ENCODE results near the gene PGR. TPM values are rescaled to one million over a fixed set of nuclear protein-coding genes. Genes with fewer than 3 reads are reported as not detected.
"Not testable (repeated sequence)": the region's sequence is repeated elsewhere in the genome, so short reads cannot be mapped to it uniquely, and the experiment has no call there.

The PGR gene
- total RNA-seq, 1 experiment from 2014 or later: not detected

DNA sequence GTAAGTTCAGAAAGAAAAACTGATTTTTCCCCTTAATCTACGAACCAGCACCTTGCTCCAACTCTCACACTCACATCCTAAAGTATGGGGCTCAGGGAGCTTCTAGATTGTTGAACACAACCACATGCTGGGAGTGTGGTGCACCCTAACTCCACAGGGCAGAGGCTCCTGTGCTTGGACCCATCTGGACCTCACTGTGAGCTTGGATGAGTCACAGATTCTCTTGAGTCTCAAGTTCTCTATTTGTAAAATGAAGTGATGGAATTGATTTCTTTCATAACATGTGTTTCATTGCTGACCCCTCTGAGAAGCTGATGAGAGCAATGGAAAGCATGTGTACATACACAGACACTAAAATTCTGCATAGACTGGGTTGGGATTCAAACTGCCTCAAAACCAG is 109.7 kb downstream of the PGR start:
- ChIA-PET POLR2A (ENCODE audit: unreplicated experiment) (no interaction called here), CTCF (no interaction called here)
- BruUV-seq (replicated peaks): no TSS peak
- no peaks in the 10 kb centered on the region for H3K4me1 ChIP-seq (replicated peaks; ENCODE audit: insufficient read depth)
- intact Hi-C loops (cut with micrococcal nuclease; ENCODE audit: unreplicated experiment): no loop called here
- DNase-seq: no peak
- no peak overlapping the region for H2AFZ ChIP-seq
- H3K27ac ChIP-seq: no peak overlapping the region
- no peaks in the 10 kb centered on the region for H3K27me3 ChIP-seq (ENCODE audit: insufficient read depth, low read depth)
- TF ChIP-seq, protein P1, sequence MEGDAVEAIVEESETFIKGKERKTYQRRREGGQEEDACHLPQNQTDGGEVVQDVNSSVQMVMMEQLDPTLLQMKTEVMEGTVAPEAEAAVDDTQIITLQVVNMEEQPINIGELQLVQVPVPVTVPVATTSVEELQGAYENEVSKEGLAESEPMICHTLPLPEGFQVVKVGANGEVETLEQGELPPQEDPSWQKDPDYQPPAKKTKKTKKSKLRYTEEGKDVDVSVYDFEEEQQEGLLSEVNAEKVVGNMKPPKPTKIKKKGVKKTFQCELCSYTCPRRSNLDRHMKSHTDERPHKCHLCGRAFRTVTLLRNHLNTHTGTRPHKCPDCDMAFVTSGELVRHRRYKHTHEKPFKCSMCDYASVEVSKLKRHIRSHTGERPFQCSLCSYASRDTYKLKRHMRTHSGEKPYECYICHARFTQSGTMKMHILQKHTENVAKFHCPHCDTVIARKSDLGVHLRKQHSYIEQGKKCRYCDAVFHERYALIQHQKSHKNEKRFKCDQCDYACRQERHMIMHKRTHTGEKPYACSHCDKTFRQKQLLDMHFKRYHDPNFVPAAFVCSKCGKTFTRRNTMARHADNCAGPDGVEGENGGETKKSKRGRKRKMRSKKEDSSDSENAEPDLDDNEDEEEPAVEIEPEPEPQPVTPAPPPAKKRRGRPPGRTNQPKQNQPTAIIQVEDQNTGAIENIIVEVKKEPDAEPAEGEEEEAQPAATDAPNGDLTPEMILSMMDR (conservative IDR thresholded peaks at IDR 0.05): no peak
- no peak for TF ChIP-seq EZH2 (IDR thresholded peaks at IDR 0.05; ENCODE audit: low read depth)
- H3K36me3 ChIP-seq (ENCODE audit: low read depth): no peaks in the 10 kb centered on the region
- H3K4me2 ChIP-seq: no peak overlapping the region
- H4K20me1 ChIP-seq (ENCODE audit: insufficient read depth): no peaks in the 10 kb centered on the region
- no peaks in the 10 kb centered on the region for H3K9me3 ChIP-seq (ENCODE audit: insufficient read depth, low read depth)
- H3K79me2 ChIP-seq (ENCODE audit: low read depth): no peaks in the 10 kb centered on the region
- no peak overlapping the region for H3K4me3 ChIP-seq
- no peaks in the 10 kb centered on the region for H3F3A ChIP-seq (ENCODE audit: insufficient read depth, low read depth)
- H3K9me2 ChIP-seq (ENCODE audit: insufficient read depth): 0 out of 2 replicates have a peak, but pooled peaks cover 6% of the 10 kb centered on the region

DNA sequence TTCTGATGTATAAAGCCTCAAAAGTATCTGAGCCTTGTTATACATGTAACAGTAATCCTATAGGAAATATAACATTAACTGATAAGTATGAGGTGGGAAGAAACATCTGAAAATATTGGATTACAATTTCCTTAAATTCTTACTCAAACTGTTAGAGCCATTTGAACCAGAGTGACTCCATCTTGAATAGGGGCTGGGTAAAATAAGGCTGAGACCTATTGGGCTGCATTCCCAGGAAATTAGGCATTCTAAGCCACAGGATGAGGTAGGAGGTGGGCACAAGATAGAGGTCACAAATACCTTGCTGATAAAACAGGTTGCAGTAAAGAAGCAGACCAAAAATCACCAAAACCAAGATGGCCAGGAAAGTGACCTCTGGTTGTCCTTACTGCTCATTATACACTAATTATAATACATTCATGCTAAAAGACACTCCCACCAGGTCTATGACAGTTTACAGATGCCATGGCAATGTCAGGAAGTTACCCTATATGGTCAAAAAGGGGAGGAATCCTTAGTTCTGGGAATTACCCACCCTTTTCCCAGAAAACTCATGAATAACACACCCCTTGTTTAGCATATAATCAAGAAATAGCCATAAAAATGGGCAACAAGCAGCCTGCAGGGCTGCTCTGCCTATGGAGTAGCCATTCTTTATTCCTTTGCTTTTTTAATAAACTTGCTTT is 114.9 kb downstream of the PGR start:
- Histone ChIP-seq H3F3A (ENCODE audit: insufficient read depth, low read depth) (no peaks in the 10 kb centered on the region), H3K9me2 (ENCODE audit: insufficient read depth) (0 out of 2 replicates have a peak, but pooled peaks cover 6% of the 10 kb centered on the region), H3K36me3 (ENCODE audit: low read depth) (no peaks in the 10 kb centered on the region), H4K20me1 (ENCODE audit: insufficient read depth) (no peaks in the 10 kb centered on the region), H3K27ac (no peak overlapping the region), H3K4me2 (no peak overlapping the region), H3K79me2 (ENCODE audit: low read depth) (no peaks in the 10 kb centered on the region), H3K27me3 (ENCODE audit: insufficient read depth, low read depth) (no peaks in the 10 kb centered on the region), H3K9me3 (ENCODE audit: insufficient read depth, low read depth) (no peaks in the 10 kb centered on the region), H2AFZ (no peak overlapping the region), H3K4me3 (no peak overlapping the region), H3K4me1 (replicated peaks; ENCODE audit: insufficient read depth) (no peaks in the 10 kb centered on the region)
- no peak for DNase-seq
- intact Hi-C loops (cut with micrococcal nuclease; ENCODE audit: unreplicated experiment): no loop called here
- no TSS peak for BruUV-seq (replicated peaks)
- ChIA-PET POLR2A (ENCODE audit: unreplicated experiment) (no interaction called here), CTCF (no interaction called here)
- no peak for TF ChIP-seq EZH2 (IDR thresholded peaks at IDR 0.05; ENCODE audit: low read depth)
- TF ChIP-seq, protein P1 (conservative IDR thresholded peaks at IDR 0.05): no peak

DNA sequence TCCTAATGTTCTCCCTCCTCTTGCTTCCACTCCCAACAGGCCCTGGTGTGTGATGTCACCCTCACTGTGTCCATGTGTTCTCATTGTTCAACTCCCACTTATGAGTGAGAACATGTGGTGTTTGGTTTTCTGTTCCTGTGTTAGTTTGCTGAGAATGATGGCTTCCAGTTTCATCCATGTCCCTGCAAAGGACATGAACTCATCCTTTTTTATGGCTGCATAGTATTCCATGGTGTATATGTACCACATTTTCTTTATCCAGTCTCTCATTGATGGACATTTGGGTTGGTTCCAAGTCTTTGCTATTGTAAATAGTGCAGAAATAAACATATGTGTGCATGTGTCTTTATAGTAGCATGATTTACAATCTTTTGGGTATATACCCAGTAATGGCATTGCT is 115.9 kb downstream of the PGR start:
- H3K4me1 ChIP-seq (replicated peaks; ENCODE audit: insufficient read depth); H3K79me2 ChIP-seq (ENCODE audit: low read depth); H3K4me3 ChIP-seq; H3K36me3 ChIP-seq (ENCODE audit: low read depth); DNase-seq; H4K20me1 ChIP-seq (ENCODE audit: insufficient read depth); H3K4me2 ChIP-seq; H3K9me2 ChIP-seq (ENCODE audit: insufficient read depth); H3K27ac ChIP-seq; intact Hi-C loops (cut with micrococcal nuclease; ENCODE audit: unreplicated experiment); CTCF ChIA-PET; H3K27me3 ChIP-seq (ENCODE audit: insufficient read depth, low read depth); H3F3A ChIP-seq (ENCODE audit: insufficient read depth, low read depth); H2AFZ ChIP-seq; POLR2A ChIA-PET (ENCODE audit: unreplicated experiment); H3K9me3 ChIP-seq (ENCODE audit: insufficient read depth, low read depth); BruUV-seq (replicated peaks): not testable (repeated sequence)

DNA sequence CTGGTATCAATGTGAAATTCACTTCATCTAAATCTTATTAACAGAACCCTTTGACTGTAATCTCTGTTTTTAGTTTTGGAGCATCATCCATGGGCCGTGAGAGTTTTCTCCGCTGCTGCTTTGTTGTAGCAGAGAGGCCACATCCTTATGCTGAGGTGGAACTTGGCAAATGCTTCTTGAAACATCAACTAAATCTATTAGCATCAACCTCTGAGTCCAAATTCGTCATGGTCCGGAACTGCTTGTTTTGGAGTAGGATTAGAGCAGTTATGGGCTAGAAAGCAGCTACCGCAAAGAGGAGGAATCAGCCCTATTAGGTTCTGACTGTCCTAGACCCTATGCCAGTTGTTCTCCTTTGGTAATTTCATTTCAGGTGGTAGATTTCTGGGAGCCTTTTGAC is 117.7 kb downstream of the PGR start:
- Histone ChIP-seq H3K27me3 (ENCODE audit: insufficient read depth, low read depth) (no peaks in the 10 kb centered on the region), H3K4me1 (replicated peaks; ENCODE audit: insufficient read depth) (no peaks in the 10 kb centered on the region), H3K4me2 (no peak overlapping the region), H3K79me2 (ENCODE audit: low read depth) (no peaks in the 10 kb centered on the region), H3K9me3 (ENCODE audit: insufficient read depth, low read depth) (no peaks in the 10 kb centered on the region), H3K9me2 (ENCODE audit: insufficient read depth) (no peaks in the 10 kb centered on the region), H3K36me3 (ENCODE audit: low read depth) (no peaks in the 10 kb centered on the region), H3K27ac (no peak overlapping the region), H3K4me3 (no peak overlapping the region), H2AFZ (no peak overlapping the region), H3F3A (ENCODE audit: insufficient read depth, low read depth) (no peaks in the 10 kb centered on the region), H4K20me1 (ENCODE audit: insufficient read depth) (no peaks in the 10 kb centered on the region)
- ChIA-PET CTCF (no interaction called here), POLR2A (ENCODE audit: unreplicated experiment) (no interaction called here)
- intact Hi-C loops (cut with micrococcal nuclease; ENCODE audit: unreplicated experiment): no loop called here
- BruUV-seq (replicated peaks): no TSS peak
- TF ChIP-seq, protein P1 (conservative IDR thresholded peaks at IDR 0.05): no peak
- no peak for TF ChIP-seq EZH2 (IDR thresholded peaks at IDR 0.05; ENCODE audit: low read depth)
- DNase-seq: no peak

All from PC-9 (cell line).